CD1c-positive myeloid dendritic cell (primary cell): ENCODE data around the gene SLC34A1.
"Not testable (repeated sequence)": the region's sequence is repeated elsewhere in the genome, so short reads cannot be mapped to it uniquely, and the experiment has no call there.

Experiments
- DNase-seq: peaks from one replicate; pipeline ENCODE4 v3.0.0-alpha.2; 2016; ENCODE audit errors: extremely low spot score

SLC34A1 gene

GRCh38 chr5:177355162-177355867 is 28.9 kb upstream of the SLC34A1 start:
- no peak for DNase-seq

DNA sequence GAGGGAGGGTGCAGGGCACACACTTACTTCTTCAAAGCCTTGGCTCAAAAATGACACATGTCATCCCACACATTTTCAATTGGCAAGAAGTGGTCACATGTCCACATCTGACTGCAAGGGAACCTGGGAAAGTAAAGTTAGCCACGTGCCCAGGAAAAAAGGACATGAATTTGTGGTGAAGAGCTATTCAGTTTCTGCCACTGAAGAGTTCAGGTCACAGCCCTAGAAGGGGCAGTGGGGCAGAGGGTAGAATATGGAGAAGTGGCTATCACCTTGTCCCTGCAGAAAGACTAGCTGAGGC is 28.4 kb upstream of the SLC34A1 start:
- DNase-seq = peak; percentile 79

DNA sequence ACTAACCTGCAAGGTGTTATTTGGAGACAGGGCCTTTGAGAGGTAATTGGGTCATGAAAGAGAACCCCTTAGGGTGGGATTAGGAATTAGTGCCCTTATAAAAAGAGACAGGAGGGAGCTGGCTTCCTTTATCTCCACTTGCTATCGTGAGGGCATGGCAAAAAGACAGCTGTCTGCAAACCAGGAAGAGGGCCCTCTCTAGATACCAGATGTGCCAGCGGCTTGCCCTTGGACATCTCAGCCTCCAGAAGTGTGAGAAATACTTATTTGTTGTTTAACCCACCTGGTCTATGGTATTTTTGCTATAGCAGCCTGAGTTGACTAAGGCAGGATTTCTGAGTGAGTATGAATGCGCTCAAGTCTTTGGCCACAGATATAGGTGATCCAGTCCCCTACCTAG is 27.5 kb upstream of the SLC34A1 start:
- peak; percentile 15 for DNase-seq

DNA sequence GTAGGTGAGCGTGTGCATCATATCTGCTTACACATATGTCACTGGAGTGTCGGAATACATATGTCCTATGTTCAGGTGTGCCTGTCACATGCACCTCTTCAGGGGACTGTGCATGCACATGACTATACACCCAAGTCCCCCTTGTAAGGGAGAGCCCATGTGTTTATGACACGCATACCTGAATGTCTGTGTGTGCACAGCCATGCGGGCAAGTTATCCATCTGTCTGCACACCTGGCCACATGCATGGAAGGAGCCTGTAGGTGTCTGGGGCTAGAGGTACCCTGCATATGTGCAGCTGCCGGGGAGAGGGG is 27.1 kb upstream of the SLC34A1 start:
- no peak for DNase-seq

- peak; percentile 92 for DNase-seq
Measured at GRCh38 chr5:177357459-177358351, 26.5 kb upstream of the SLC34A1 start, which contains the start of gene RGS14. Gene RGS14 (plus strand): TSS chr5:177357924. CDS start chr5:177358025, 101 bp downstream.

GRCh38 chr5:177358370-177358819 is 25.8 kb upstream of the SLC34A1 start:
- no peak for DNase-seq

GRCh38 chr5:177359451-177359851 is 24.8 kb upstream of the SLC34A1 start:
- DNase-seq = no peak

- DNase-seq = no peak
Measured at GRCh38 chr5:177359860-177360259, 24.4 kb upstream of the SLC34A1 start.

- not testable (repeated sequence) for DNase-seq
Measured at GRCh38 chr5:177360740-177361139, 23.5 kb upstream of the SLC34A1 start.

- DNase-seq = peak; percentile 53
Measured at GRCh38 chr5:177361418-177362291, 22.6 kb upstream of the SLC34A1 start.

DNA sequence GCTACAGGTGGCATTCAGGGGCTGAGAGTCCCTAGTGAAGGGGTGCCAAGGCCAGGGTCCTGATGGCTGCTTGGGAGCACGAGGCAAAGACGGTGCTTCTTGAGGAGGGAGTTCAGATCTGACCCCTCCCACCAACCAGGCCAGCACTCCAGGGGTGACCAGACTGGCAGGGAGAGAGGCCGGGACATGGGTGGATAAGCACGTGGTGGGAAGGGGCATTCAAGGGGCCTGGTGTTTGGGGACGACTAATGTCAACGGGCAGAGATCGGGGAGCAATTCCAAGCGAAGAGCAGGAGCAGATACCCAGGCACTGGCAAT is 22.0 kb upstream of the SLC34A1 start:
- no peak for DNase-seq

DNA sequence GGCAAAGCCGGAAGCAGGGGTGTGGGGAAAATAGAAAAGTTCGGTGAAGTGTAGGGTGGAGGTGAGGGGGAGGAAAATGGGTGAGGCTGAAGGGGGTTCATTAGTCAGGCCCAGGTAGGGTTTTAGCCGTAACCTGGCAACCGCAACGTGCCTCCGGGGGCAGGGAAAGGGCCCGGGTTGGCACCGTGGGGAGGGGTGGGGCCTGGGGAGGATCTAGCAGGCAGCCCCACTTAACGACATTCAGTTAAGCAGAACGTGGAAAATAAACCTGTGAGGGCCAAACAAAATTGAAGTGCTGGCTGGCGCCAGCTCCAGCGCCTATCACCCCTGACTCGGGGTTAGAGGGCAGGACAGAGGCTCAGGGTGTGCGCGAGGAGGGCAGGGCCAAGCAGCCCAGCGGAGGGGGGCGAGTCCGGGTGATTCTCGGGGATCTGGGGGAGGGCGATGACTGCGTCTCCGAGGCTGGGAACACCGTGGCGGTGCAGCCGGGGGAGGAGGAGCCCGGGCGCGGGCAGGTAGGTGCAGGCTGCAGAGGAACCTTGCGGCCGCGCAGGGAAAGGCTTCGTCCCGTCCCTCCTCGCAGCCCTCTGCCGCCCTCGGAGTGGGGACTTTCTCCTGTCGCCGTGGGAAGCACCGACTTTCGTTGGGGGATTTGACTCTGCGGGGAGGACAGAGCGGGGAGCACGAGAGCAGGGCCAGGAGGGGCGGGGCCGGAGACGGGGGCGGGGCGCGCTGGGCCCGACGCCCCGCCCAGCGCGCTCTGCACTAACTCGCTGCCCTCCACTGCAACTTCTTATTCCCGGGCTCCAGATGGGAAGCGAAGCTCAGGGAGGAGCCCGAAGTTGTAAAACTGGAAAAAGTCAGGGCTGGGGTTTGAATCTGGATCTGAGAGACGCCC is 21.4 kb upstream of the SLC34A1 start:
- DNase-seq = peak; percentile 62

DNA sequence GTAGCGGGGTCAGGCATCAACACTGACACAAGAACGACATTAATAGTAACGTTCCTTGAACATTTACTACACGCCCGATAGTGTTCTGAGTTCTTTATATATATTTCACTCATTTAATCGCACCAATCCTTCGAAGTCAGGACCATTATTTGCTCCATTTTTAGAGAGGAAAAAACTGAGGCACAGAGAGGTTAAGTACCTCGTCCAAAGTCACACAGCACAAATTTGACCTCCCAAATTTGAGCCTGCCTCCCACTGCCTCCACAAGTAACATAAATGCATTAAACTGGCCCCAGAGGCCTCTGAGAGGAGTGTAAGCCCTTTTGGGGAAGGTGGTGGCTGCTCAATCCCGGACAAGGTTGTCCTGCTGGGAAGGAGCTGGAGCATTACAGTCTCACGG is 20.7 kb upstream of the SLC34A1 start:
- no peak for DNase-seq

- peak; percentile 68 for DNase-seq
Measured at GRCh38 chr5:177364159-177364962, 19.9 kb upstream of the SLC34A1 start.

GRCh38 chr5:177365845-177366527 is 18.2 kb upstream of the SLC34A1 start:
- DNase-seq = no peak

DNA sequence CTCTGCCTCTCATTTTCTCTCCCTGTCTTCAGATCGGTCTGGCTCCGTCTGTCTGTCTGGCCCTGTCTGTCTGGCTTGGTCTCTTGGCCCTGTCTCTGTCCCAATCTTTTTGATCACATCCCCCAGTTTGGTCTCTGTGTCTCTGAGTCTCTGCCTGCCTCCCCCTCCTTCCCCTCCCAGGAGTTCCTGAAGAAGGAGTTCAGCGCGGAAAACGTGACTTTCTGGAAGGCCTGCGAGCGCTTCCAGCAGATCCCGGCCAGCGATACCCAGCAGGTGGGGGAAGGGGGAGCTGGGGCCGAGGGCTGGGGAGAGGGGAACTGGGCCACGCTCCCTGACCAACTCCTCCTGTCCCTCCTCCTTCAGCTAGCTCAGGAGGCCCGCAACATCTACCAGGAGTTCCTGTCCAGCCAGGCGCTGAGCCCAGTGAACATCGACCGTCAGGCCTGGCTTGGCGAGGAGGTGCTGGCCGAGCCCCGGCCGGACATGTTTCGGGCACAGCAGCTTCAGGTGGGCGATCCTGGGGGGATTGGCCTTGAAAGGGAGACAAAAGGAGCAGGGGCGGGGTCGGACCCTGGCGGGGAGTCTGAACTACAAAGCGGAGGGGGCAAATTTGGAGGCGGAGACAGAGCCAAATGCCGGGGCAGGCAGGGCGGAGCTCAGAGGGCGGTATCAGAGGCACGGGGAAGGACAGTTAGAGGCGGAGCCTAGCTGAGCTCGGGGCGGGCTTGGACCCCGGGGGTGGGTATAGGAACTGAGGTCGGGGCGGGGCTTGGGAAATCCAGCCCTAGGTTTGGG is 17.5 kb upstream of the SLC34A1 start:
- no peak for DNase-seq

- no peak for DNase-seq
Measured at GRCh38 chr5:177367323-177367848, 16.8 kb upstream of the SLC34A1 start.

DNA sequence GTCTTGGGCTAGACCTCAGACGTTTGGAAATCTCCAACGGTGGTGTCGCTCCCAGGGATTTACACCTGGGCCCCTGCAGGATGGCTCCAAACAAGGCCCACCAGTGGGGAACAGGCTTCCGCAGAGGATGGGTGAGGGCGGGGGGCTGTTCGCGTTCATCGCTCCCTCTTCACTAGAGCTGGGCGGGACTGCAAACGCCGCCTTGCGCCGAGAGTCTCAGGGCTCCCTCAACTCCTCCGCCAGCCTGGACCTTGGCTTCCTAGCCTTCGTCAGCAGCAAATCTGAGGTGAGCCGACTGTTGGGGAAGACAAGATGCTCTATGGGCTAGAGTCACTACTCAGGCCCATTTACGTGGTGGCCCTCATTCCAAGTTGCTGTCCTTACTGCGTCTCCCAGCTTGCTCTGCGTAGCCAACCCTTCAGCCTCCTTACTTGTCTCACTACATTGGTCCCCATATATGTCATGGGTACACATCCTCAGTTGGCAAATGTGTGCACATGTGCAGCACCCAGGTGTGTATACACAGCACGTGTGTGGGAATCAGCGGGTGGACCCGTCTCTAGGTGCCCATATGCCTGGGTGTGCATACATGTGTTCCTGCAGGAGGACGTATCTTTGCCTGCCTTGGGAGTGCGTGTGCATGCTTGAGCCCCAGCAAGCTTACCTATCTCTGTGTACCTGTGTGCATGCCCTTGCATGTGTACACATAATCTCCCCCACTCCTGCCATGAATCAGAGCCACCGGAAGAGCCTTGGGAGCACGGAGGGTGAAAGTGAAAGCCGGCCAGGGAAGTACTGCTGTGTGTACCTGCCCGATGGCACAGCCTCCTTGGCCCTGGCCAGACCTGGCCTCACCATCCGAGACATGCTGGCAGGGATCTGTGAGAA is 16.0 kb upstream of the SLC34A1 start:
- no peak for DNase-seq
